ENCODE data around the gene LRRC26. TPM values are rescaled to one million over a fixed set of nuclear protein-coding genes. Genes with fewer than 3 reads are reported as not detected.

The LRRC26 gene
- total RNA-seq, 1 experiment from 2014 or later, result not detected

- ChIA-PET CTCF (interaction anchor here (0.6 kb wide), 1 partner anchor 55 kb away, joined by 8 read pairs; no protein-coding TSS in a partner anchor), POLR2A (ENCODE audit: low non-redundant PET) (no interaction called here)
- H3K9me3 ChIP-seq (ENCODE audit: low read depth, low read length, poor library complexity, severe bottlenecking), result no peaks in the 10 kb centered on the region
- peak overlapping the region; percentile 30 for H3K4me3 ChIP-seq (ENCODE audit: low read depth, low read length, poor library complexity, severe bottlenecking)
- peaks cover 3% of the 10 kb centered on the region for H3K4me1 ChIP-seq (ENCODE audit: insufficient read depth, low read length, poor library complexity, severe bottlenecking)
- DNase-seq (ENCODE audit: low spot score), result peak; percentile 88
- H3K27ac ChIP-seq (ENCODE audit: low read depth, low read length, poor library complexity, severe bottlenecking), result peak overlapping the region; percentile 13
- H3K27me3 ChIP-seq (replicated peaks; ENCODE audit: insufficient read depth, low read depth, low read length, poor library complexity), result no peaks in the 10 kb centered on the region
- H3K36me3 ChIP-seq (ENCODE audit: insufficient read depth, low read length, poor library complexity, severe bottlenecking), result peaks cover 5% of the 10 kb centered on the region
- no peak for TF ChIP-seq EZH2 (IDR thresholded peaks at IDR 0.05; ENCODE audit: borderline replicate concordance, low read depth, low read length, poor library complexity, severe bottlenecking)
- no peak for TF ChIP-seq CTCF (conservative IDR thresholded peaks at IDR 0.05; ENCODE audit: low read depth, low read length)
- intact Hi-C loops (cut with micrococcal nuclease; ENCODE audit: unreplicated experiment), result no loop called here
- no TSS peak for BruUV-seq (replicated peaks)
Measured at GRCh38 chr9:137217276-137218211, 47.7 kb upstream of the LRRC26 start.

- no TSS peak for BruUV-seq (replicated peaks)
- Histone ChIP-seq H3K4me3 (ENCODE audit: low read depth, low read length, poor library complexity, severe bottlenecking) (peak overlapping the region; percentile 30), H3K4me1 (ENCODE audit: insufficient read depth, low read length, poor library complexity, severe bottlenecking) (no peaks in the 10 kb centered on the region), H3K36me3 (ENCODE audit: insufficient read depth, low read length, poor library complexity, severe bottlenecking) (peaks cover 5% of the 10 kb centered on the region), H3K27ac (ENCODE audit: low read depth, low read length, poor library complexity, severe bottlenecking) (no peak overlapping the region), H3K27me3 (replicated peaks; ENCODE audit: insufficient read depth, low read depth, low read length, poor library complexity) (no peaks in the 10 kb centered on the region), H3K9me3 (ENCODE audit: low read depth, low read length, poor library complexity, severe bottlenecking) (no peaks in the 10 kb centered on the region)
- POLR2A ChIA-PET (ENCODE audit: low non-redundant PET), result no interaction called here
- CTCF ChIA-PET, result interaction anchor here (0.5 to 0.6 kb wide), 2 partner anchors 54 to 448 kb away, joined by 3 to 8 read pairs; no protein-coding TSS in a partner anchor
- intact Hi-C loops (cut with micrococcal nuclease; ENCODE audit: unreplicated experiment), result no loop called here
- no peak for DNase-seq (ENCODE audit: low spot score)
- TF ChIP-seq EZH2 (IDR thresholded peaks at IDR 0.05; ENCODE audit: borderline replicate concordance, low read depth, low read length, poor library complexity, severe bottlenecking), result no peak
- TF ChIP-seq CTCF (conservative IDR thresholded peaks at IDR 0.05; ENCODE audit: low read depth, low read length), result no peak
Measured at GRCh38 chr9:137216188-137216965, 46.5 kb upstream of the LRRC26 start.

- H3K9me3 ChIP-seq (ENCODE audit: low read depth, low read length, poor library complexity, severe bottlenecking), result no peaks in the 10 kb centered on the region
- no peaks in the 10 kb centered on the region for H3K4me1 ChIP-seq (ENCODE audit: insufficient read depth, low read length, poor library complexity, severe bottlenecking)
- ChIA-PET CTCF (no interaction called here), POLR2A (ENCODE audit: low non-redundant PET) (no interaction called here)
- no peak for TF ChIP-seq EZH2 (IDR thresholded peaks at IDR 0.05; ENCODE audit: borderline replicate concordance, low read depth, low read length, poor library complexity, severe bottlenecking)
- no peak for TF ChIP-seq CTCF (conservative IDR thresholded peaks at IDR 0.05; ENCODE audit: low read depth, low read length)
- H3K27ac ChIP-seq (ENCODE audit: low read depth, low read length, poor library complexity, severe bottlenecking), result no peak overlapping the region
- H3K4me3 ChIP-seq (ENCODE audit: low read depth, low read length, poor library complexity, severe bottlenecking), result no peak overlapping the region
- no TSS peak for BruUV-seq (replicated peaks)
- H3K36me3 ChIP-seq (ENCODE audit: insufficient read depth, low read length, poor library complexity, severe bottlenecking), result peaks cover 5% of the 10 kb centered on the region
- intact Hi-C loops (cut with micrococcal nuclease; ENCODE audit: unreplicated experiment), result no loop called here
- no peaks in the 10 kb centered on the region for H3K27me3 ChIP-seq (replicated peaks; ENCODE audit: insufficient read depth, low read depth, low read length, poor library complexity)
- no peak for DNase-seq (ENCODE audit: low spot score)
Measured at GRCh38 chr9:137215196-137215986, 45.5 kb upstream of the LRRC26 start.

Data from A673 (cell line).